HEK293 (cell line): ENCODE data around the gene PAQR9.
A peak's percentile ranks its signal among the peaks of the same experiment; 100 is the strongest.

Experiments used
- CTCF ChIA-PET: fragments of 350-600 bp; formaldehyde crosslinking; extraction: SDS; loops from one replicate; lab custom pipeline; 2021; ENCODE audit warnings: antibody characterized with exemption; lab: Yijun Ruan, JAX
- POLR2A ChIA-PET: fragments of 300-600 bp; formaldehyde crosslinking; extraction: SDS; loops from one replicate; lab custom pipeline; 2020; ENCODE audit warnings: antibody characterized with exemption, inconsistent platforms; lab: Yijun Ruan, JAX
- H3K27ac ChIP-seq: fragments of 200-500 bp; sonication (Bioruptor generic); 2 replicates; pipeline ENCODE4 v1.5.1; 2014; ENCODE audit warnings: low read depth, low read length, control low read depth, inconsistent platforms; ENCODE audit errors: extremely low read depth
- H3K36me3 ChIP-seq, 2 experiments: fragments of 200-500 bp in 1 of 2; sonication (Bioruptor generic) in 1 of 2; 1 replicate in 1 of 2; 2 replicates in 1 of 2; pipeline ENCODE4 v1.5.1; 2014 to 2017; ENCODE audit warnings: inconsistent platforms in 2 of 2, low read length in 2 of 2; ENCODE audit not compliant: control insufficient read depth in 2 of 2, insufficient read depth in 1 of 2
- H3K4me1 ChIP-seq: fragments of 200-500 bp; sonication (Bioruptor generic); 2 replicates; pipeline ENCODE4 v1.5.1; 2014; ENCODE audit warnings: mild to moderate bottlenecking, low read length, inconsistent platforms; ENCODE audit not compliant: control insufficient read depth, insufficient read depth
- H3K4me3 ChIP-seq: 2 replicates; pipeline ENCODE4 v1.5.1; 2011; ENCODE audit warnings: low read depth, mild to moderate bottlenecking, control low read depth, low read length, moderate library complexity
- H3K9me3 ChIP-seq: fragments of 200-500 bp; sonication (Bioruptor generic); 2 replicates; pipeline ENCODE4 v1.5.1; 2014; ENCODE audit warnings: low read depth, low read length, inconsistent platforms; ENCODE audit not compliant: control insufficient read depth, insufficient read depth
- AEBP2 ChIP-seq: fragments of 450-650 bp; formaldehyde crosslinking; IDR thresholded peaks from 2 replicates; pipeline ENCODE4 v1.5.1; 2016; ENCODE audit warnings: missing biosample characterization, missing genetic modification characterization, borderline replicate concordance
- CTCF ChIP-seq: fragments of 450-650 bp; formaldehyde crosslinking; IDR thresholded peaks from 2 replicates; pipeline ENCODE4 v1.5.1; 2016; ENCODE audit warnings: missing biosample characterization, missing genetic modification characterization
- EGR2 ChIP-seq: fragments of 450-650 bp; formaldehyde crosslinking; IDR thresholded peaks from 2 replicates; pipeline ENCODE4 v1.5.1; 2016; ENCODE audit warnings: low read depth, missing biosample characterization, missing genetic modification characterization
- PBX3 ChIP-seq: sonication (generic); formaldehyde crosslinking; IDR thresholded peaks from 2 replicates; pipeline ENCODE4 v1.8.1; 2022; ENCODE audit warnings: mild to moderate bottlenecking, moderate library complexity, missing genetic modification reagents
- PRDM1 ChIP-seq: fragments of 450-650 bp; formaldehyde crosslinking; IDR thresholded peaks from 2 replicates; pipeline ENCODE4; 2016; ENCODE audit warnings: missing biosample characterization, missing genetic modification characterization
- ZBTB17 ChIP-seq: fragments of 450-650 bp; formaldehyde crosslinking; IDR thresholded peaks from 2 replicates; pipeline ENCODE4 v1.5.1; 2016; ENCODE audit warnings: missing biosample characterization, missing genetic modification characterization
- ZBTB44 ChIP-seq: fragments of 450-650 bp; IDR thresholded peaks from 2 replicates; pipeline ENCODE4 v1.5.1; 2018; ENCODE audit warnings: missing biosample characterization, mild to moderate bottlenecking, missing genetic modification characterization
- ZNF121 ChIP-seq: fragments of 450-650 bp; formaldehyde crosslinking; IDR thresholded peaks from 2 replicates; pipeline ENCODE4 v1.5.1; 2016; ENCODE audit warnings: missing biosample characterization, missing genetic modification characterization
- ZNF169 ChIP-seq: fragments of 450-650 bp; formaldehyde crosslinking; IDR thresholded peaks from 2 replicates; pipeline ENCODE4 v1.5.1; 2016; ENCODE audit warnings: missing biosample characterization, missing genetic modification characterization
- ZNF202 ChIP-seq: fragments of 450-650 bp; formaldehyde crosslinking; IDR thresholded peaks from 2 replicates; pipeline ENCODE4 v1.5.1; 2016; ENCODE audit warnings: missing biosample characterization, missing genetic modification characterization, borderline replicate concordance
- ZNF302 ChIP-seq: fragments of 450-650 bp; formaldehyde crosslinking; IDR thresholded peaks from 2 replicates; pipeline ENCODE4 v1.5.1; 2016; ENCODE audit warnings: missing biosample characterization, missing genetic modification characterization, low read depth
- ZNF37A ChIP-seq: fragments of 450-650 bp; IDR thresholded peaks from 2 replicates; pipeline ENCODE4 v1.5.1; 2018; ENCODE audit warnings: missing biosample characterization, missing genetic modification characterization
- ZNF513 ChIP-seq: fragments of 450-650 bp; IDR thresholded peaks from 2 replicates; pipeline ENCODE4 v1.5.1; 2018; ENCODE audit warnings: missing biosample characterization, missing genetic modification characterization
- ZNF544 ChIP-seq: fragments of 450-650 bp; formaldehyde crosslinking; IDR thresholded peaks from 2 replicates; pipeline ENCODE4 v1.5.0; 2017; ENCODE audit warnings: missing biosample characterization, missing genetic modification characterization
- ZNF692 ChIP-seq: fragments of 450-650 bp; formaldehyde crosslinking; IDR thresholded peaks from 2 replicates; pipeline ENCODE4 v1.5.1; 2016; ENCODE audit warnings: missing biosample characterization, missing genetic modification characterization

PAQR9 gene

GRCh38 chr3:142952272-142953193, 10.9 kb downstream of the PAQR9 start:
- Histone ChIP-seq H3K27ac (no peak overlapping the region), H3K4me1 (no peaks in the 10 kb centered on the region), H3K4me3 (no peak overlapping the region), H3K36me3 (no peaks in the 10 kb centered on the region), H3K9me3 (no peaks in the 10 kb centered on the region)
- ChIA-PET CTCF (interaction anchor here (0.6 kb wide), 3 partner anchors 14 to 325 kb away, joined by 3 read pairs; no protein-coding TSS in a partner anchor), POLR2A (no interaction called here)
- TF ChIP-seq ZBTB17 (tag by site-specific recombination), result peak; percentile 47; the same call in 1 of the 2 replicates
- no peak for TF ChIP-seq ZNF513 (tag by site-specific recombination)

- no peaks in the 10 kb centered on the region for H3K9me3 ChIP-seq
Measured at GRCh38 chr3:142951794-142952193, 11.7 kb downstream of the PAQR9 start.

GRCh38 chr3:142950972-142951371, 12.5 kb downstream of the PAQR9 start:
- no peaks in the 10 kb centered on the region for H3K9me3 ChIP-seq
- TF ChIP-seq ZNF121 (tag by site-specific recombination) (0 out of 2 replicates have a peak, but pooled peaks have one; percentile 23), PBX3 (CRISPR knock-in tag) (no peak)
- TF ChIP-seq, all 188 proteins: peak for 1
- no peaks in the 10 kb centered on the region for H3K36me3 ChIP-seq
- ChIA-PET POLR2A (no interaction called here), CTCF (no interaction called here)
- H3K27ac ChIP-seq, result no peak overlapping the region
- no peak overlapping the region for H3K4me3 ChIP-seq
- no peaks in the 10 kb centered on the region for H3K4me1 ChIP-seq

More at GRCh38 chr3:142951794-142952193, 11.7 kb downstream of the PAQR9 start:
- no peaks in the 10 kb centered on the region for H3K4me1 ChIP-seq
- no peaks in the 10 kb centered on the region for H3K36me3 ChIP-seq
- ChIA-PET POLR2A (no interaction called here), CTCF (interaction anchor here (0.5 to 0.6 kb wide), 4 partner anchors 14 to 1094 kb away, joined by 3 to 5 read pairs (median 3); no protein-coding TSS in a partner anchor)
- H3K27ac ChIP-seq, result no peak overlapping the region
- H3K4me3 ChIP-seq, result no peak overlapping the region
- TF ChIP-seq ZNF544 (no peak), ZNF169 (tag by site-specific recombination) (no peak), EGR2 (peak; percentile 59), ZNF202 (tag by site-specific recombination) (no peak), ZNF37A (tag by site-specific recombination) (no peak), PRDM1 (no peak)
- TF ChIP-seq, all 188 proteins: peak for 1

- no peaks in the 10 kb centered on the region for H3K9me3 ChIP-seq
- ChIA-PET CTCF (interaction anchor here (0.6 to 1.9 kb wide), 2 partner anchors 10 to 104 kb away, joined by 3 to 5 read pairs; no protein-coding TSS in a partner anchor), POLR2A (no interaction called here)
- TF ChIP-seq AEBP2 (tag by site-specific recombination), result no peak
- TF ChIP-seq CTCF (tag by site-specific recombination), result no peak
- no peak for TF ChIP-seq ZNF692
- no peak for TF ChIP-seq ZNF302 (tag by site-specific recombination)
- TF ChIP-seq ZBTB44 (tag by site-specific recombination), result no peak
Measured at GRCh38 chr3:142947799-142948575, 15.5 kb downstream of the PAQR9 start.

More at GRCh38 chr3:142947799-142948575, 15.5 kb downstream of the PAQR9 start:
- H3K4me3 ChIP-seq, result no peak overlapping the region
- H3K36me3 ChIP-seq, result no peaks in the 10 kb centered on the region
- H3K4me1 ChIP-seq, result no peaks in the 10 kb centered on the region
- no peak overlapping the region for H3K27ac ChIP-seq
